ENCODE results near the gene LAMP5.
A peak's percentile ranks its signal among the peaks of the same experiment; 100 is the strongest.

Gene LAMP5

DNA sequence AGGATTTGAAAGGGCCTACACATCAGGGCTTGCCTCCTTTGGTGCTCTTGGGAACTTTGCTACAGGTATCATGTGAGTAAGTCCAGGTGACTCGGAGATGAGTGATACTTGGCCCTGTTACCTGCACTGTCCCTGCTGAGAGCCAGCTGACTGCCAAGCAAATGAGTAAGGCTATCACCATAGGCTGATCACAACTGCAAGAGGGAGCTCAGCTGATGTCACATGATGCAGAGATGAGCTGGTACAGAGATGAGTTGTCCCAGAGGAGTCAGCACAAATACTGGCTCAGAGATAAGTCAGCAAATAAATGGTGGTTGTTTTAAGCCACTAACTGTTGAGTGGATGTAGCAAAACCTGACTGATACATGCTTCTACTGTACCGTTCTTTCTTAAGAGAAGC is 41.4 kb downstream of the LAMP5 start:
- Histone ChIP-seq H2AK5ac (ENCODE audit: low read depth, low read length) (no peak overlapping the region), H4K8ac (ENCODE audit: low read depth, low read length) (no peak overlapping the region), H2BK12ac (ENCODE audit: low read length) (no peak overlapping the region), H3K4me3 (ENCODE audit: low read length in 2 of 2) (no peak overlapping the region), H2BK120ac (ENCODE audit: low read depth, low read length) (no peak overlapping the region), H3K4me1 (ENCODE audit: control insufficient read depth in 2 of 2, insufficient read depth in 1 of 2, low read depth in 1 of 2, low read length in 2 of 2) (no peaks in the 10 kb centered on the region), H3K79me1 (ENCODE audit: low read depth, low read length) (no peaks in the 10 kb centered on the region), H3K36me3 (replicated peaks in 1 of 2; ENCODE audit: control insufficient read depth in 2 of 2, insufficient read depth in 2 of 2, low read length in 2 of 2) (no peaks in the 10 kb centered on the region), H3K14ac (ENCODE audit: low read length) (no peak overlapping the region), H4K91ac (ENCODE audit: low read depth, low read length, poor library complexity) (no peak overlapping the region), H2BK15ac (ENCODE audit: low read length) (no peak overlapping the region), H3K18ac (ENCODE audit: low read length) (no peak overlapping the region), H3K9ac (ENCODE audit: low read depth, low read length, poor library complexity) (no peak overlapping the region), H3K27me3 (ENCODE audit: control insufficient read depth in 3 of 3, insufficient read depth in 3 of 3, low read depth in 1 of 3, low read length in 3 of 3) (peaks cover 0 to 6% (median 0%) of the 10 kb centered on the region in 3 experiments), H2BK5ac (ENCODE audit: low read length) (no peak overlapping the region), H3K23ac (ENCODE audit: low read depth, low read length, poor library complexity) (no peak overlapping the region), H3K4ac (ENCODE audit: low read length) (no peak overlapping the region), H3K9me3 (replicated peaks in 1 of 2; ENCODE audit: control insufficient read depth in 2 of 2, insufficient read depth in 1 of 2, low read depth in 1 of 2, low read length in 2 of 2) (no peaks in the 10 kb centered on the region), H2AFZ (ENCODE audit: low read length) (no peak overlapping the region), H3K4me2 (ENCODE audit: insufficient read depth, low read length, poor library complexity, severe bottlenecking) (no peak overlapping the region), H3K27ac (replicated peaks; ENCODE audit: low read length) (no peak overlapping the region)
- WGBS, 2 donors (ENCODE audit: extremely low coverage in 2 of 2, insufficient read length in 2 of 2, insufficient replicate concordance in 1 of 2): no CpG with 5 or more reads among the region's 2 CpGs
- no peak for DNase-seq (ENCODE audit: low spot score)

DNA sequence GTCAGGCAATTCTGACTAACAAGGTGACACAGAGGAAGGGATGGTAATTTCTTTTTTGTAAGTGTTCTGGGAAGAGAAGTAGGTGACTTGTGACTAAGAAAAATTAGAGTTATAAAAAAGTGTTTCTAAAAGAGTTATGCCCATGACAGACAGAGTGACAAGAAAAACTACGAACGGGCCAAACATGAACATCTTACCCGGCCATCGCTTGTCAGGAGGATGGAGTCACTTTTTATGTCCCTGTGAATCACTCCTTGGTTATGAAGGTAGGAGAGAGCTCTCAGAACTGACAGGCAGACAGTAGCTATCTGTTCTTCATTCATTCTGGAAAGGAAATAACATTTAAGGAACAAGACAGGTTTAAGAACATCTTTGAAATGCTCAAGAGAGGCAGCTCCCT is 43.0 kb downstream of the LAMP5 start:
- Histone ChIP-seq H3K27me3 (ENCODE audit: control insufficient read depth in 3 of 3, insufficient read depth in 3 of 3, low read depth in 1 of 3, low read length in 3 of 3) (peaks cover 0 to 6% (median 0%) of the 10 kb centered on the region in 3 experiments), H3K79me1 (ENCODE audit: low read depth, low read length) (no peaks in the 10 kb centered on the region), H3K4me1 (ENCODE audit: control insufficient read depth in 2 of 2, insufficient read depth in 1 of 2, low read depth in 1 of 2, low read length in 2 of 2) (no peaks in the 10 kb centered on the region), H3K27ac (replicated peaks; ENCODE audit: low read length) (no peak overlapping the region), H3K14ac (ENCODE audit: low read length) (no peak overlapping the region), H3K18ac (ENCODE audit: low read length) (no peak overlapping the region), H2AFZ (ENCODE audit: low read length) (no peak overlapping the region), H2BK12ac (ENCODE audit: low read length) (no peak overlapping the region), H4K91ac (ENCODE audit: low read depth, low read length, poor library complexity) (no peak overlapping the region), H3K4ac (ENCODE audit: low read length) (no peak overlapping the region), H3K9ac (ENCODE audit: low read depth, low read length, poor library complexity) (no peak overlapping the region), H3K23ac (ENCODE audit: low read depth, low read length, poor library complexity) (no peak overlapping the region), H3K36me3 (replicated peaks in 1 of 2; ENCODE audit: control insufficient read depth in 2 of 2, insufficient read depth in 2 of 2, low read length in 2 of 2) (no peaks in the 10 kb centered on the region), H2BK120ac (ENCODE audit: low read depth, low read length) (no peak overlapping the region), H3K4me2 (ENCODE audit: insufficient read depth, low read length, poor library complexity, severe bottlenecking) (no peak overlapping the region), H3K4me3 (ENCODE audit: low read length in 2 of 2) (no peak overlapping the region), H2BK5ac (ENCODE audit: low read length) (no peak overlapping the region), H2BK15ac (ENCODE audit: low read length) (no peak overlapping the region), H2AK5ac (ENCODE audit: low read depth, low read length) (no peak overlapping the region), H3K9me3 (replicated peaks in 1 of 2; ENCODE audit: control insufficient read depth in 2 of 2, insufficient read depth in 1 of 2, low read depth in 1 of 2, low read length in 2 of 2) (no peaks in the 10 kb centered on the region), H4K8ac (ENCODE audit: low read depth, low read length) (no peak overlapping the region)
- no CpG with 5 or more reads among the region's 4 CpGs for WGBS, 2 donors (ENCODE audit: extremely low coverage in 2 of 2, insufficient read length in 2 of 2, insufficient replicate concordance in 1 of 2)
- DNase-seq (ENCODE audit: low spot score): no peak

GRCh38 chr20:9565910-9566550 is 51.6 kb downstream of the LAMP5 start:
- Histone ChIP-seq H2BK15ac (ENCODE audit: low read length) (peak overlapping the region; percentile 82), H3K4me2 (ENCODE audit: insufficient read depth, low read length, poor library complexity, severe bottlenecking) (no peak overlapping the region), H3K18ac (ENCODE audit: low read length) (peak overlapping the region; percentile 15), H3K27me3 (ENCODE audit: control insufficient read depth in 3 of 3, insufficient read depth in 3 of 3, low read depth in 1 of 3, low read length in 3 of 3) (peaks cover 0 to 7% (median 0%) of the 10 kb centered on the region in 3 experiments), H3K4me1 (ENCODE audit: control insufficient read depth in 2 of 2, insufficient read depth in 1 of 2, low read depth in 1 of 2, low read length in 2 of 2) (peaks cover 0 to 6% of the 10 kb centered on the region in 2 donors), H3K23ac (ENCODE audit: low read depth, low read length, poor library complexity) (no peak overlapping the region), H2BK12ac (ENCODE audit: low read length) (peak overlapping the region; percentile 10), H3K9ac (ENCODE audit: low read depth, low read length, poor library complexity) (no peak overlapping the region), H3K4ac (ENCODE audit: low read length) (no peak overlapping the region), H3K27ac (replicated peaks; ENCODE audit: low read length) (no peak overlapping the region), H4K8ac (ENCODE audit: low read depth, low read length) (no peak overlapping the region), H2BK5ac (ENCODE audit: low read length) (no peak overlapping the region), H2BK120ac (ENCODE audit: low read depth, low read length) (no peak overlapping the region), H2AFZ (ENCODE audit: low read length) (no peak overlapping the region), H3K4me3 (ENCODE audit: low read length in 2 of 2) (no peak overlapping the region), H3K14ac (ENCODE audit: low read length) (no peak overlapping the region), H2AK5ac (ENCODE audit: low read depth, low read length) (peak overlapping the region; percentile 30), H3K79me1 (ENCODE audit: low read depth, low read length) (no peaks in the 10 kb centered on the region), H3K36me3 (replicated peaks in 1 of 2; ENCODE audit: control insufficient read depth in 2 of 2, insufficient read depth in 2 of 2, low read length in 2 of 2) (no peaks in the 10 kb centered on the region), H3K9me3 (replicated peaks in 1 of 2; ENCODE audit: control insufficient read depth in 2 of 2, insufficient read depth in 1 of 2, low read depth in 1 of 2, low read length in 2 of 2) (no peaks in the 10 kb centered on the region), H4K91ac (ENCODE audit: low read depth, low read length, poor library complexity) (no peak overlapping the region)
- DNase-seq (ENCODE audit: low spot score): no peak
- no CpG with 5 or more reads among the region's 20 CpGs for WGBS, 2 donors (ENCODE audit: extremely low coverage in 2 of 2, insufficient read length in 2 of 2, insufficient replicate concordance in 1 of 2)

DNA sequence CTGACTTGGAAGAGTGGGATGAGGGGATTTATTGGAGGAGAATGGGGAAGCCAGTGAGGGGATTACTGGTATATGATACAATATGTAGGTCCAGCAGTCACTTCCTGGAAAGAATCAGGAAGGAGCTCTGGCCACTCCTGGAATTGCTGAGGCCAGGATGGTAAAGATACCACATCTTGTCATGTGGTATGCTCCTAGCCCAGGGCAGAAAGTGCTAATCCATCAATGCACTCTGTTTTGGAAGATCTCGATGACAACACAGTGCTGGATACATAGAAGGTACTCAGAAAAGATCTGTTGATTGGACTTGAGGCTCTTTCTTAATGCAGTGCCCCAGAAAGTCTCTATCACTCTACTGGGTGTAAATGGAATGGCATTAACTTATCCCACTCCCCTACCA is 52.6 kb downstream of the LAMP5 start:
- Histone ChIP-seq H3K27ac (replicated peaks; ENCODE audit: low read length) (no peak overlapping the region), H2BK120ac (ENCODE audit: low read depth, low read length) (no peak overlapping the region), H3K4me2 (ENCODE audit: insufficient read depth, low read length, poor library complexity, severe bottlenecking) (no peak overlapping the region), H3K4me3 (ENCODE audit: low read length in 2 of 2) (no peak overlapping the region), H2BK5ac (ENCODE audit: low read length) (no peak overlapping the region), H2BK15ac (ENCODE audit: low read length) (no peak overlapping the region), H3K27me3 (ENCODE audit: control insufficient read depth in 3 of 3, insufficient read depth in 3 of 3, low read depth in 1 of 3, low read length in 3 of 3) (peaks cover 0 to 10% (median 0%) of the 10 kb centered on the region in 3 experiments), H3K14ac (ENCODE audit: low read length) (no peak overlapping the region), H4K91ac (ENCODE audit: low read depth, low read length, poor library complexity) (no peak overlapping the region), H3K9ac (ENCODE audit: low read depth, low read length, poor library complexity) (no peak overlapping the region), H3K4ac (ENCODE audit: low read length) (no peak overlapping the region), H3K23ac (ENCODE audit: low read depth, low read length, poor library complexity) (no peak overlapping the region), H4K8ac (ENCODE audit: low read depth, low read length) (no peak overlapping the region), H2BK12ac (ENCODE audit: low read length) (no peak overlapping the region), H3K36me3 (replicated peaks in 1 of 2; ENCODE audit: control insufficient read depth in 2 of 2, insufficient read depth in 2 of 2, low read length in 2 of 2) (no peaks in the 10 kb centered on the region), H3K9me3 (replicated peaks in 1 of 2; ENCODE audit: control insufficient read depth in 2 of 2, insufficient read depth in 1 of 2, low read depth in 1 of 2, low read length in 2 of 2) (no peaks in the 10 kb centered on the region), H3K79me1 (ENCODE audit: low read depth, low read length) (no peaks in the 10 kb centered on the region), H3K4me1 (ENCODE audit: control insufficient read depth in 2 of 2, insufficient read depth in 1 of 2, low read depth in 1 of 2, low read length in 2 of 2) (peaks cover 0 to 6% of the 10 kb centered on the region in 2 donors), H2AK5ac (ENCODE audit: low read depth, low read length) (no peak overlapping the region), H2AFZ (ENCODE audit: low read length) (no peak overlapping the region), H3K18ac (ENCODE audit: low read length) (no peak overlapping the region)
- DNase-seq (ENCODE audit: low spot score): no peak
- no CpG with 5 or more reads among the region's 1 CpG for WGBS, 2 donors (ENCODE audit: extremely low coverage in 2 of 2, insufficient read length in 2 of 2, insufficient replicate concordance in 1 of 2)

Measured in neuronal stem cell (in vitro differentiated cells).